H4 (cell line): ENCODE data around the gene LRBA. TPM values are rescaled to one million over a fixed set of nuclear protein-coding genes. Genes with fewer than 3 reads are reported as not detected.

Source experiments
- DNase-seq: peaks from one replicate; pipeline ENCODE4 v3.0.0-alpha.2; 2015; ENCODE audit warnings: low spot score
- total RNA-seq: library from RNA; depleted of rRNA; stranded (reverse); fragments of >200 nt; shearing (Covaris generic); gene quantifications from 2 replicates; pipeline ENCODE4 v1.2.3, GENCODE V29; 2014

LRBA gene
- total RNA-seq, 1 experiment from 2014 or later: 31.1 TPM

- no peak for DNase-seq
Measured at GRCh38 chr4:150589157-150589556, 425.9 kb downstream of the LRBA start.

GRCh38 chr4:150588316-150588715 lies 426.8 kb downstream of the LRBA start:
- no peak for DNase-seq

GRCh38 chr4:150586162-150586810 lies 428.8 kb downstream of the LRBA start:
- no peak for DNase-seq

- DNase-seq: no peak
Measured at GRCh38 chr4:150585611-150586010, 429.5 kb downstream of the LRBA start.

GRCh38 chr4:150584111-150584915 lies 430.8 kb downstream of the LRBA start:
- no peak for DNase-seq

- peak; percentile 55 for DNase-seq
Measured at GRCh38 chr4:150583287-150584110, 431.6 kb downstream of the LRBA start.

GRCh38 chr4:150582873-150583286 lies 432.2 kb downstream of the LRBA start:
- peak; percentile 39 for DNase-seq

- peak; percentile 66 for DNase-seq
Measured at GRCh38 chr4:150582146-150582872, 432.8 kb downstream of the LRBA start, which contains the start of gene MAB21L2. Gene MAB21L2, plus strand, starts transcription at chr4:150582151. Its CDS starts 879 bp downstream, at chr4:150583030.

- peak; percentile 94 for DNase-seq
Measured at GRCh38 chr4:150581641-150582051, 433.4 kb downstream of the LRBA start.

GRCh38 chr4:150581056-150581605 lies 434.0 kb downstream of the LRBA start:
- DNase-seq: no peak

GRCh38 chr4:150580306-150580705 lies 434.8 kb downstream of the LRBA start:
- DNase-seq: no peak

- DNase-seq: no peak
Measured at GRCh38 chr4:150579551-150580234, 435.4 kb downstream of the LRBA start.

GRCh38 chr4:150578745-150579501 lies 436.2 kb downstream of the LRBA start:
- DNase-seq: peak; percentile 38

- DNase-seq: no peak
Measured at GRCh38 chr4:150577796-150578195, 437.3 kb downstream of the LRBA start.

- no peak for DNase-seq
Measured at GRCh38 chr4:150574678-150575077, 440.4 kb downstream of the LRBA start.

- DNase-seq: peak; percentile 33
Measured at GRCh38 chr4:150573534-150573933, 441.6 kb downstream of the LRBA start.

- no peak for DNase-seq
Measured at GRCh38 chr4:150572704-150573504, 442.2 kb downstream of the LRBA start.

- DNase-seq: no peak
Measured at GRCh38 chr4:150570862-150571261, 444.2 kb downstream of the LRBA start.

- no peak for DNase-seq
Measured at GRCh38 chr4:150569998-150570535, 445.0 kb downstream of the LRBA start.
